Osteoblast (primary cell): Measurements from ENCODE around the gene NTHL1. TPM values are rescaled to one million over a fixed set of nuclear protein-coding genes. Genes with fewer than 3 reads are reported as not detected.
A peak's percentile ranks its signal among the peaks of the same experiment; 100 is the strongest.

Experiments used
- DNase-seq: peaks from one replicate; pipeline ENCODE4 v3.0.0; 2011; ENCODE audit warnings: low spot score, mixed read lengths; ENCODE audit not compliant: insufficient read length; ENCODE audit errors: missing footprints
- H2AFZ ChIP-seq: 2 replicates; pipeline ENCODE4 v1.6.0; 2011; ENCODE audit warnings: mild to moderate bottlenecking, low read length
- H3K27ac ChIP-seq: 2 replicates; pipeline ENCODE4 v1.5.1; 2011; ENCODE audit warnings: mild to moderate bottlenecking, low read depth, low read length, moderate library complexity
- H3K27me3 ChIP-seq: 2 replicates; pipeline ENCODE4 v1.6.0; 2012; ENCODE audit warnings: mild to moderate bottlenecking, control low read depth, inconsistent platforms, low read length, moderate library complexity; ENCODE audit not compliant: insufficient read depth
- H3K36me3 ChIP-seq: 2 replicates; pipeline ENCODE4 v1.5.1; 2011; ENCODE audit warnings: mild to moderate bottlenecking, low read length, control low read depth, moderate library complexity; ENCODE audit not compliant: insufficient read depth
- H3K4me1 ChIP-seq: 2 replicates; pipeline ENCODE4 v1.5.1; 2011; ENCODE audit warnings: mild to moderate bottlenecking, low read length, control low read depth, moderate library complexity; ENCODE audit not compliant: insufficient read depth
- H3K4me2 ChIP-seq: 2 replicates; pipeline ENCODE4 v1.6.0; 2011; ENCODE audit warnings: mild to moderate bottlenecking, low read length; ENCODE audit not compliant: insufficient read depth
- H3K4me3 ChIP-seq: fragments of 200-600 bp; sonication (generic); 3 replicates; pipeline ENCODE4 v1.5.1; 2012; ENCODE audit warnings: mild to moderate bottlenecking, low read length, inconsistent platforms; ENCODE audit not compliant: insufficient read depth
- H3K79me2 ChIP-seq: 2 replicates; pipeline ENCODE4 v1.6.0; 2012; ENCODE audit warnings: mild to moderate bottlenecking, low read length, control low read depth, inconsistent platforms; ENCODE audit not compliant: insufficient read depth
- H3K9me3 ChIP-seq: 2 replicates; pipeline ENCODE4 v1.5.1; 2011; ENCODE audit warnings: low read depth, low read length, control low read depth
- H4K20me1 ChIP-seq: 2 replicates; pipeline ENCODE4 v1.6.0; 2012; ENCODE audit warnings: mild to moderate bottlenecking, low read length, control low read depth; ENCODE audit not compliant: insufficient read depth
- CTCF ChIP-seq: IDR thresholded peaks from 2 replicates; pipeline ENCODE4 v1.5.1; 2011; ENCODE audit warnings: mild to moderate bottlenecking, low read depth, low read length, moderate library complexity; ENCODE audit errors: extremely low read depth
- total RNA-seq: library from RNA; depleted of rRNA; stranded (reverse); fragments of >200 nt; gene quantifications from 2 replicates; pipeline ENCODE4 v1.2.3, GENCODE V29; 2012

Gene NTHL1
- total RNA-seq, 1 donor: 22.8 TPM

DNA sequence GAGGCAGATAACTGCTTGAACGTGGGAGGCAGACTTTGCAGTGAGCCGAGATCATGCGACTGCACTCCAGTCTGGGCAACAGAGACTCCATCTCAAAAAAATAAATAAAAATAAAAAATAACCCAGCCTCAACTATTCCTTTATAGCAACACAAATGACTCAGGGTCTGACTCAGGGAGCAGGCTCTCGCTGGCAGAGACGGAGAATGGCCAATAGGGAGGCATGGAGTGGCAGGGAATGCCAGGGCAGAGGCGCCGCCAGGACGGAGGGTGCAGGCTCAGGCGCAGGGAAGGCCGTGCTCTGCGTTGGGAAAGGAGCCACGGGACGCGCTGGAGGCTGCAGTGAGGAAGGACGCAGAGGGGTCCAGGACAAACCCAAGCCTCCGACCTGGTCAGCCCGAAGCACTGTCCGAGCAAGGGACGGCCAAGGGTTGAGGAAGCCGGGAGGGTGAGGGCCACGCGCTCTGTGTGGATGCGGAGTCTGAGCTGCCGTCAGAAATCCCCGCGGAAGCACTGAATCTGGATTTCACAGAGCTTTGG lies 47.8 kb upstream of the NTHL1 start:
- Histone ChIP-seq H3K27ac (peak overlapping the region; percentile 23), H3K4me2 (no peak overlapping the region), H3K36me3 (peaks cover 56% of the 10 kb centered on the region), H3K4me3 (no peak overlapping the region), H3K4me1 (peaks cover 7% of the 10 kb centered on the region), H3K27me3 (no peaks in the 10 kb centered on the region), H4K20me1 (peaks cover 36% of the 10 kb centered on the region), H2AFZ (no peak overlapping the region), H3K79me2 (peaks cover 2% of the 10 kb centered on the region), H3K9me3 (no peaks in the 10 kb centered on the region)
- DNase-seq: peak; percentile 100
- no peak for TF ChIP-seq CTCF

- peaks cover 66% of the 10 kb centered on the region for H3K36me3 ChIP-seq
- no peak overlapping the region for H3K27ac ChIP-seq
- H3K79me2 ChIP-seq: peaks cover 2% of the 10 kb centered on the region
- H3K9me3 ChIP-seq: no peaks in the 10 kb centered on the region
- DNase-seq: no peak
- H3K4me2 ChIP-seq: no peak overlapping the region
- H3K4me1 ChIP-seq: peaks cover 7% of the 10 kb centered on the region
- H3K4me3 ChIP-seq: no peak overlapping the region
- H2AFZ ChIP-seq: no peak overlapping the region
- no peak for TF ChIP-seq CTCF
- no peaks in the 10 kb centered on the region for H3K27me3 ChIP-seq
- H4K20me1 ChIP-seq: peaks cover 44% of the 10 kb centered on the region
Observed at GRCh38 chr16:2093793-2094192, 46.2 kb upstream of the NTHL1 start.

DNA sequence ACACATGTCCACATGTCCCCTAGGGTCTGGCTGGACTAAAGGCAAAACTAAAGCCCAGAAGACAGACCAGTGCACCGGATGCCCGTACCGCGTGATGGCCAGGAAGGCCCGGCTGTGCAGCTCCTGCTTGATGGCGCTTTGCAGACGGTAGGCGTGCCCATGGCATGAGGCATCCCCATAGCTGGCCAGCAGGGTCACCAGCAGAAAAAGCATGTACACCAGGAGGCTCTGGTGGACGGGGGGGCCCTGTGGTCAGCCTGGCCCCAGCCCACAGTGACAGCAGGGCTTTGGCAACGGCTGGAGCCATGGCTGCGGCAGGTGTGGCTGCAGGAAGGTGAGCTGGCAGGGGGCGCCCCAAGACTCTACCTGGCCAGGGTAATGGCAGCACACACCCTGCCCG lies 45.2 kb upstream of the NTHL1 start:
- no peak for TF ChIP-seq CTCF
- Histone ChIP-seq H3K27me3 (no peaks in the 10 kb centered on the region), H2AFZ (no peak overlapping the region), H3K4me1 (peaks cover 7% of the 10 kb centered on the region), H3K4me3 (no peak overlapping the region), H3K9me3 (no peaks in the 10 kb centered on the region), H4K20me1 (peaks cover 44% of the 10 kb centered on the region), H3K4me2 (no peak overlapping the region), H3K27ac (no peak overlapping the region), H3K36me3 (peaks cover 72% of the 10 kb centered on the region), H3K79me2 (peaks cover 2% of the 10 kb centered on the region)
- DNase-seq: no peak

GRCh38 chr16:2092256-2092620 lies 44.6 kb upstream of the NTHL1 start:
- Histone ChIP-seq H3K79me2 (peaks cover 2% of the 10 kb centered on the region), H3K27ac (no peak overlapping the region), H3K36me3 (peaks cover 76% of the 10 kb centered on the region), H3K27me3 (no peaks in the 10 kb centered on the region), H3K9me3 (no peaks in the 10 kb centered on the region), H2AFZ (no peak overlapping the region), H3K4me2 (no peak overlapping the region), H3K4me3 (no peak overlapping the region), H4K20me1 (peaks cover 47% of the 10 kb centered on the region), H3K4me1 (peaks cover 7% of the 10 kb centered on the region)
- DNase-seq: no peak
- TF ChIP-seq CTCF: no peak
